GM23338 (cell line): ENCODE results near the gene OTUB1. TPM values are rescaled to one million over a fixed set of nuclear protein-coding genes. Genes with fewer than 3 reads are reported as not detected.
"Not testable (repeated sequence)": the region's sequence is repeated elsewhere in the genome, so short reads cannot be mapped to it uniquely, and the experiment has no call there.

ENCODE experiments used
- ATAC-seq: fragments of 200-7000 bp; cut with Tn5 transposase; 3 replicates; pipeline ENCODE4 v1.9.1; 2020
- DNase-seq: peaks from one replicate; pipeline ENCODE4 v3.0.0-alpha.2; 2015; ENCODE audit warnings: low spot score
- H2AFZ ChIP-seq: fragments of 200-600 bp; sonication (generic); 2 replicates; pipeline ENCODE4 v1.8.0; 2016; ENCODE audit warnings: antibody characterized with exemption, mild to moderate bottlenecking, moderate library complexity
- H3F3A ChIP-seq: fragments of 200-600 bp; sonication (generic); replicated peaks from 2 replicates; pipeline ENCODE4 v1.8.0; 2017; ENCODE audit warnings: antibody characterized with exemption, mixed run types, low read depth
- H3K27ac ChIP-seq: fragments of 200-600 bp; sonication (generic); 2 replicates; pipeline ENCODE4 v1.6.1; 2016; ENCODE audit warnings: low read depth
- H3K27me3 ChIP-seq: fragments of 200-600 bp; sonication (generic); 2 replicates; pipeline ENCODE4 v1.8.0; 2016; ENCODE audit warnings: mild to moderate bottlenecking, mixed run types, moderate library complexity; ENCODE audit not compliant: insufficient read depth
- H3K36me3 ChIP-seq: fragments of 200-600 bp; sonication (generic); 2 replicates; pipeline ENCODE4 v1.8.0; 2016; ENCODE audit warnings: mild to moderate bottlenecking; ENCODE audit not compliant: insufficient read depth
- H3K4me1 ChIP-seq: fragments of 200-600 bp; sonication (generic); 2 replicates; pipeline ENCODE4 v1.8.0; 2016; ENCODE audit warnings: mild to moderate bottlenecking, moderate library complexity; ENCODE audit not compliant: insufficient read depth
- H3K4me2 ChIP-seq: fragments of 200-600 bp; sonication (generic); 2 replicates; pipeline ENCODE4 v1.7.1; 2017; ENCODE audit warnings: mixed run types
- H3K4me3 ChIP-seq: fragments of 200-600 bp; sonication (generic); 2 replicates; pipeline ENCODE4 v1.6.1; 2016; ENCODE audit warnings: mixed run types
- H3K79me2 ChIP-seq: fragments of 200-600 bp; sonication (generic); replicated peaks from 2 replicates; pipeline ENCODE4 v1.8.0; 2017; ENCODE audit warnings: mild to moderate bottlenecking; ENCODE audit not compliant: insufficient read depth
- H3K9me2 ChIP-seq: fragments of 200-600 bp; sonication (generic); 2 replicates; pipeline ENCODE4 v1.8.0; 2017; ENCODE audit not compliant: insufficient read depth
- H4K20me1 ChIP-seq: fragments of 200-600 bp; sonication (generic); replicated peaks from 2 replicates; pipeline ENCODE4 v1.8.0; 2017; ENCODE audit warnings: mild to moderate bottlenecking; ENCODE audit not compliant: insufficient read depth
- H3K27ac Mint-ChIP-seq: 2 replicates; pipeline ENCODE4 v1.8.0; 2020; ENCODE audit warnings: inconsistent platforms, mild to moderate bottlenecking, moderate library complexity, mixed read lengths
- H3K27me3 Mint-ChIP-seq: 3 replicates; pipeline ENCODE4 v1.8.0; 2022; ENCODE audit warnings: low read depth, mild to moderate bottlenecking, moderate library complexity, mixed read lengths, inconsistent platforms; ENCODE audit not compliant: insufficient read depth, poor library complexity
- H3K36me3 Mint-ChIP-seq: 3 replicates; pipeline ENCODE4 v1.8.0; 2021; ENCODE audit warnings: low read depth, mild to moderate bottlenecking, inconsistent platforms, moderate library complexity, mixed read lengths
- H3K4me1 Mint-ChIP-seq: 3 replicates; pipeline ENCODE4 v1.8.0; 2020; ENCODE audit warnings: mild to moderate bottlenecking, inconsistent platforms, mixed read lengths
- H3K4me3 Mint-ChIP-seq: 3 replicates; pipeline ENCODE4 v1.8.0; 2021; ENCODE audit warnings: moderate library complexity, mild to moderate bottlenecking, inconsistent platforms, mixed read lengths
- H3K9me3 Mint-ChIP-seq: 3 replicates; pipeline ENCODE4 v1.8.0; 2020; ENCODE audit warnings: moderate library complexity, mild to moderate bottlenecking, inconsistent platforms, mixed read lengths
- EZH2phosphoT487 ChIP-seq: fragments of 200-600 bp; sonication (generic); IDR thresholded peaks from one replicate; pipeline ENCODE4 v1.8.1; 2018; ENCODE audit warnings: antibody characterized with exemption; ENCODE audit not compliant: unreplicated experiment
- NANOG ChIP-seq: IDR thresholded peaks from 2 replicates; pipeline ENCODE4 v1.6.1; 2016; ENCODE audit warnings: antibody characterized with exemption, borderline replicate concordance
- POLR2AphosphoS5 ChIP-seq: IDR thresholded peaks from 2 replicates; pipeline ENCODE4 v1.6.1; 2016; ENCODE audit warnings: antibody characterized with exemption, low read depth
- ZNF114 ChIP-seq: fragments of 250-450 bp; sonication (Bioruptor Pico); IDR thresholded peaks from 2 replicates; pipeline ENCODE4 v1.5.0; 2020; ENCODE audit warnings: mild to moderate bottlenecking, moderate library complexity
- polyA plus RNA-seq: library from polyadenylated mRNA; unstranded; fragments of >200 nt; fragmentation: Nextera tagmentation; extraction: Ambion mirVana; gene quantifications from 2 replicates; pipeline ENCODE4 v1.2.1, GENCODE V29; 2016
- small RNA-seq: library from RNA; depleted of rRNA; stranded (forward); fragments of <200 nt; gene quantifications from one replicate; pipeline ENCODE3, GENCODE V24; 2014; ENCODE audit warnings: low replicate concordance
- total RNA-seq: library from RNA; depleted of rRNA; stranded (reverse); fragments of >200 nt; shearing (Covaris generic); gene quantifications from 2 replicates; pipeline ENCODE4 v1.2.3, GENCODE V29; 2014; rRNA removed
- TF ChIP-seq, protein P1 (sequence below): fragments of 250-450 bp; sonication (Bioruptor Pico); IDR thresholded peaks from 2 replicates; pipeline ENCODE4 v1.5.0; 2020; ENCODE audit warnings: mild to moderate bottlenecking, moderate library complexity
- TF ChIP-seq, protein P2 (sequence below), 2 experiments: fragments of 200-600 bp in 1 of 2; sonication (generic) in 1 of 2; conservative IDR thresholded peaks; 2 replicates each; pipeline versions ENCODE4 v1.5.1 to v1.6.1; 2016 to 2017; ENCODE audit warnings: antibody characterized with exemption in 2 of 2, low read depth in 2 of 2, mild to moderate bottlenecking in 2 of 2, moderate library complexity in 1 of 2
- TF ChIP-seq, protein P3 (sequence below): IDR thresholded peaks from 2 replicates; pipeline ENCODE4 v1.6.1; 2016; ENCODE audit warnings: antibody characterized with exemption

The OTUB1 gene
- total and polyA plus RNA-seq, 2 experiments from 2014 or later = 122 to 207 TPM

DNA sequence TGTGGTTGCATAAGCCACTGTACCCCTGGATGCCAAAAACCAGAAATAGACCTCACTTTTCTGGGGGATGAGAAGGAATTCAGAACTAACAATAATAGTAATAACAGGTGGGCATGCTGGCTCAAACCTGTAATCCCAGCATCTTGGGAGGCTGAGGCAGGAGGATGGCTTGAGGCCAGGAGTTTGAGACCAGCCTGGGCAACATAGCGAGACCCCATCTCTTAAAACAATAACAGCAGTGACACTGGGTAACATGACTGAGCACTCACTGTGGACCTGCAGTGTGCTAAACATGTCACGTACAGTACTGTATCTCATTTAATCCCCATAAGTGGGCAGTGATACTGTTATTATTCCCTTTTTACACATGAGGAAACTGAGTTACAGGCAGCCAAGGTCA is 59.5 kb downstream of the OTUB1 start (continued):
- TF ChIP-seq, protein P1, sequence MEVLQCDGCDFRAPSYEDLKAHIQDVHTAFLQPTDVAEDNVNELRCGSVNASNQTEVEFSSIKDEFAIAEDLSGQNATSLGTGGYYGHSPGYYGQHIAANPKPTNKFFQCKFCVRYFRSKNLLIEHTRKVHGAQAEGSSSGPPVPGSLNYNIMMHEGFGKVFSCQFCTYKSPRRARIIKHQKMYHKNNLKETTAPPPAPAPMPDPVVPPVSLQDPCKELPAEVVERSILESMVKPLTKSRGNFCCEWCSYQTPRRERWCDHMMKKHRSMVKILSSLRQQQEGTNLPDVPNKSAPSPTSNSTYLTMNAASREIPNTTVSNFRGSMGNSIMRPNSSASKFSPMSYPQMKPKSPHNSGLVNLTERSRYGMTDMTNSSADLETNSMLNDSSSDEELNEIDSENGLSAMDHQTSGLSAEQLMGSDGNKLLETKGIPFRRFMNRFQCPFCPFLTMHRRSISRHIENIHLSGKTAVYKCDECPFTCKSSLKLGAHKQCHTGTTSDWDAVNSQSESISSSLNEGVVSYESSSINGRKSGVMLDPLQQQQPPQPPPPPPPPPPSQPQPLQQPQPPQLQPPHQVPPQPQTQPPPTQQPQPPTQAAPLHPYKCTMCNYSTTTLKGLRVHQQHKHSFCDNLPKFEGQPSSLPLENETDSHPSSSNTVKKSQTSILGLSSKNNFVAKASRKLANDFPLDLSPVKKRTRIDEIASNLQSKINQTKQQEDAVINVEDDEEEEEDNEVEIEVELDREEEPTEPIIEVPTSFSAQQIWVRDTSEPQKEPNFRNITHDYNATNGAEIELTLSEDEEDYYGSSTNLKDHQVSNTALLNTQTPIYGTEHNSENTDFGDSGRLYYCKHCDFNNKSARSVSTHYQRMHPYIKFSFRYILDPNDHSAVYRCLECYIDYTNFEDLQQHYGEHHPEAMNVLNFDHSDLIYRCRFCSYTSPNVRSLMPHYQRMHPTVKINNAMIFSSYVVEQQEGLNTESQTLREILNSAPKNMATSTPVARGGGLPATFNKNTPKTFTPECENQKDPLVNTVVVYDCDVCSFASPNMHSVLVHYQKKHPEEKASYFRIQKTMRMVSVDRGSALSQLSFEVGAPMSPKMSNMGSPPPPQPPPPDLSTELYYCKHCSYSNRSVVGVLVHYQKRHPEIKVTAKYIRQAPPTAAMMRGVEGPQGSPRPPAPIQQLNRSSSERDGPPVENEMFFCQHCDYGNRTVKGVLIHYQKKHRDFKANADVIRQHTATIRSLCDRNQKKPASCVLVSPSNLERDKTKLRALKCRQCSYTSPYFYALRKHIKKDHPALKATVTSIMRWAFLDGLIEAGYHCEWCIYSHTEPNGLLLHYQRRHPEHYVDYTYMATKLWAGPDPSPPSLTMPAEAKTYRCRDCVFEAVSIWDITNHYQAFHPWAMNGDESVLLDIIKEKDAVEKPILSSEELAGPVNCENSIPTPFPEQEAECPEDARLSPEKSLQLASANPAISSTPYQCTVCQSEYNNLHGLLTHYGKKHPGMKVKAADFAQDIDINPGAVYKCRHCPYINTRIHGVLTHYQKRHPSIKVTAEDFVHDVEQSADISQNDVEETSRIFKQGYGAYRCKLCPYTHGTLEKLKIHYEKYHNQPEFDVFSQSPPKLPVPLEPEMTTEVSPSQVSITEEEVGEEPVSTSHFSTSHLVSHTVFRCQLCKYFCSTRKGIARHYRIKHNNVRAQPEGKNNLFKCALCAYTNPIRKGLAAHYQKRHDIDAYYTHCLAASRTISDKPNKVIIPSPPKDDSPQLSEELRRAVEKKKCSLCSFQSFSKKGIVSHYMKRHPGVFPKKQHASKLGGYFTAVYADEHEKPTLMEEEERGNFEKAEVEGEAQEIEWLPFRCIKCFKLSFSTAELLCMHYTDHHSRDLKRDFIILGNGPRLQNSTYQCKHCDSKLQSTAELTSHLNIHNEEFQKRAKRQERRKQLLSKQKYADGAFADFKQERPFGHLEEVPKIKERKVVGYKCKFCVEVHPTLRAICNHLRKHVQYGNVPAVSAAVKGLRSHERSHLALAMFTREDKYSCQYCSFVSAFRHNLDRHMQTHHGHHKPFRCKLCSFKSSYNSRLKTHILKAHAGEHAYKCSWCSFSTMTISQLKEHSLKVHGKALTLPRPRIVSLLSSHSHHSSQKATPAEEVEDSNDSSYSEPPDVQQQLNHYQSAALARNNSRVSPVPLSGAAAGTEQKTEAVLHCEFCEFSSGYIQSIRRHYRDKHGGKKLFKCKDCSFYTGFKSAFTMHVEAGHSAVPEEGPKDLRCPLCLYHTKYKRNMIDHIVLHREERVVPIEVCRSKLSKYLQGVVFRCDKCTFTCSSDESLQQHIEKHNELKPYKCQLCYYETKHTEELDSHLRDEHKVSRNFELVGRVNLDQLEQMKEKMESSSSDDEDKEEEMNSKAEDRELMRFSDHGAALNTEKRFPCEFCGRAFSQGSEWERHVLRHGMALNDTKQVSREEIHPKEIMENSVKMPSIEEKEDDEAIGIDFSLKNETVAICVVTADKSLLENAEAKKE (CRISPR knock-in tag) = no peak
- TF ChIP-seq EZH2phosphoT487 (no peak), POLR2AphosphoS5 (no peak), NANOG (no peak), ZNF114 (CRISPR knock-in tag) (no peak)
- TF ChIP-seq, protein P2, sequence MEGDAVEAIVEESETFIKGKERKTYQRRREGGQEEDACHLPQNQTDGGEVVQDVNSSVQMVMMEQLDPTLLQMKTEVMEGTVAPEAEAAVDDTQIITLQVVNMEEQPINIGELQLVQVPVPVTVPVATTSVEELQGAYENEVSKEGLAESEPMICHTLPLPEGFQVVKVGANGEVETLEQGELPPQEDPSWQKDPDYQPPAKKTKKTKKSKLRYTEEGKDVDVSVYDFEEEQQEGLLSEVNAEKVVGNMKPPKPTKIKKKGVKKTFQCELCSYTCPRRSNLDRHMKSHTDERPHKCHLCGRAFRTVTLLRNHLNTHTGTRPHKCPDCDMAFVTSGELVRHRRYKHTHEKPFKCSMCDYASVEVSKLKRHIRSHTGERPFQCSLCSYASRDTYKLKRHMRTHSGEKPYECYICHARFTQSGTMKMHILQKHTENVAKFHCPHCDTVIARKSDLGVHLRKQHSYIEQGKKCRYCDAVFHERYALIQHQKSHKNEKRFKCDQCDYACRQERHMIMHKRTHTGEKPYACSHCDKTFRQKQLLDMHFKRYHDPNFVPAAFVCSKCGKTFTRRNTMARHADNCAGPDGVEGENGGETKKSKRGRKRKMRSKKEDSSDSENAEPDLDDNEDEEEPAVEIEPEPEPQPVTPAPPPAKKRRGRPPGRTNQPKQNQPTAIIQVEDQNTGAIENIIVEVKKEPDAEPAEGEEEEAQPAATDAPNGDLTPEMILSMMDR (conservative IDR thresholded peaks at IDR 0.05; ENCODE audit: low read depth in 2 of 2) = no peak
- TF ChIP-seq, protein P3, sequence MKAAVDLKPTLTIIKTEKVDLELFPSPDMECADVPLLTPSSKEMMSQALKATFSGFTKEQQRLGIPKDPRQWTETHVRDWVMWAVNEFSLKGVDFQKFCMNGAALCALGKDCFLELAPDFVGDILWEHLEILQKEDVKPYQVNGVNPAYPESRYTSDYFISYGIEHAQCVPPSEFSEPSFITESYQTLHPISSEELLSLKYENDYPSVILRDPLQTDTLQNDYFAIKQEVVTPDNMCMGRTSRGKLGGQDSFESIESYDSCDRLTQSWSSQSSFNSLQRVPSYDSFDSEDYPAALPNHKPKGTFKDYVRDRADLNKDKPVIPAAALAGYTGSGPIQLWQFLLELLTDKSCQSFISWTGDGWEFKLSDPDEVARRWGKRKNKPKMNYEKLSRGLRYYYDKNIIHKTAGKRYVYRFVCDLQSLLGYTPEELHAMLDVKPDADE = no peak

DNA sequence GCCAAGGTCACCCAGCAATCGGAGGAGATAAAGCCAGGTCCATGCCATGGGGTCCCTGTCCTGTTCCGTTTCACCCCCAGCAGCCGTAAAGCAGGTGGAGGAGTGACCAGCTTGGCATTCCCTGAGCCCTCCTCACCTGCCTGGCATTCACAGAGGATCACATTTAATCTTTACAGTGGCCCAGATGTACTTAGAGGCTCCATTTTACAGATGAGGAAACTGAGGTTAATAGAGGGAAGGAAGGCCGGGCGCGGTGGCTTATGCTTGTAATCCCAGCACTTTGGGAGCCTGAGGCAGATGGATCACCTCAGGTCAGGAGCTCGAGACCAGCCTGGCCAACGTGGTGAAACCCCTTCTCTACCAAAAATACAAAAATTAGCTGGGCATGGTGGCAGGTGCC is 61.1 kb downstream of the OTUB1 start:
- H3K4me3 ChIP-seq, H3K4me1 Mint-ChIP-seq, H2AFZ ChIP-seq, H3K36me3 Mint-ChIP-seq, H3K36me3 ChIP-seq, H3K27ac ChIP-seq, H3F3A ChIP-seq, H3K9me3 Mint-ChIP-seq, H3K4me1 ChIP-seq, H3K4me2 ChIP-seq, H3K4me3 Mint-ChIP-seq, DNase-seq, H4K20me1 ChIP-seq, H3K9me2 ChIP-seq, H3K79me2 ChIP-seq, ATAC-seq, H3K27ac Mint-ChIP-seq: not testable (repeated sequence)
- peaks cover 49% of the 10 kb centered on the region for H3K27me3 Mint-ChIP-seq
- peaks cover 93% of the 10 kb centered on the region for H3K27me3 ChIP-seq

Small RNAs within 50 kb of the gene (small RNA-seq; reads per million reads assigned to genes)
- not detected for gene RNU6-45P

Other genes with a start within 250 kb of the OTUB1 start
- 32.1 and 36.6 TPM in 2 replicates for gene ZFTA, start 217.7 kb upstream of the OTUB1 start, total RNA-seq
- gene ZFTA, start 217.7 kb upstream of the OTUB1 start, polyA plus RNA-seq = 8.3 and 8.5 TPM in 2 replicates
- 65.5 and 84.7 TPM in 2 replicates for gene SPINDOC, start 173.0 kb upstream of the OTUB1 start, total RNA-seq
- 9.4 and 12.9 TPM in 2 replicates for gene SPINDOC, start 173.0 kb upstream of the OTUB1 start, polyA plus RNA-seq
- 42.6 and 45.9 TPM in 2 replicates for gene MARK2, start 147.3 kb upstream of the OTUB1 start, total RNA-seq
- 15.8 and 18.7 TPM in 2 replicates for gene MARK2, start 147.3 kb upstream of the OTUB1 start, polyA plus RNA-seq
- gene RCOR2, start 69.3 kb upstream of the OTUB1 start, total RNA-seq = 60.1 and 66.9 TPM in 2 replicates
- gene RCOR2, start 69.3 kb upstream of the OTUB1 start, polyA plus RNA-seq = 4.7 and 5.5 TPM in 2 replicates
- gene NAA40, start 47.4 kb upstream of the OTUB1 start, total RNA-seq = 24.6 and 26.8 TPM in 2 replicates
- 10.1 and 12.1 TPM in 2 replicates for gene NAA40, start 47.4 kb upstream of the OTUB1 start, polyA plus RNA-seq
- gene COX8A, start 11.8 kb upstream of the OTUB1 start, total RNA-seq = 385 and 427 TPM in 2 replicates
- gene COX8A, start 11.8 kb upstream of the OTUB1 start, polyA plus RNA-seq = 483 and 516 TPM in 2 replicates
- 0.54 and 1.1 TPM in 2 replicates for gene FLRT1, start 49.5 kb downstream of the OTUB1 start, total RNA-seq
- 0.40 and 0.76 TPM in 2 replicates for gene FLRT1, start 49.5 kb downstream of the OTUB1 start, polyA plus RNA-seq
- 22.2 and 33.0 TPM in 2 replicates for gene MACROD1, start 179.7 kb downstream of the OTUB1 start, total RNA-seq
- gene MACROD1, start 179.7 kb downstream of the OTUB1 start, polyA plus RNA-seq = 51.3 and 51.6 TPM in 2 replicates
- 346 and 351 TPM in 2 replicates for gene STIP1, start 199.7 kb downstream of the OTUB1 start, total RNA-seq
- 194 and 213 TPM in 2 replicates for gene STIP1, start 199.7 kb downstream of the OTUB1 start, polyA plus RNA-seq
- gene FERMT3, start 220.3 kb downstream of the OTUB1 start, total RNA-seq = 0.43 and 1.5 TPM in 2 replicates
- gene FERMT3, start 220.3 kb downstream of the OTUB1 start, polyA plus RNA-seq = 1.1 and 1.6 TPM in 2 replicates
- 36.9 and 40.6 TPM in 2 replicates for gene TRPT1, start 239.7 kb downstream of the OTUB1 start, total RNA-seq
- 52.2 and 55.7 TPM in 2 replicates for gene TRPT1, start 239.7 kb downstream of the OTUB1 start, polyA plus RNA-seq
- gene NUDT22, start 239.8 kb downstream of the OTUB1 start, total RNA-seq = 35.1 and 67.0 TPM in 2 replicates
- 31.1 and 33.9 TPM in 2 replicates for gene NUDT22, start 239.8 kb downstream of the OTUB1 start, polyA plus RNA-seq
- gene DNAJC4, start 244.1 kb downstream of the OTUB1 start, total RNA-seq = 7.7 and 10.5 TPM in 2 replicates
- gene DNAJC4, start 244.1 kb downstream of the OTUB1 start, polyA plus RNA-seq = 31.0 and 34.4 TPM in 2 replicates
- gene VEGFB, start 248.1 kb downstream of the OTUB1 start, total RNA-seq = 24.2 and 25.8 TPM in 2 replicates
- 20.8 and 24.6 TPM in 2 replicates for gene VEGFB, start 248.1 kb downstream of the OTUB1 start, polyA plus RNA-seq